22Rv1 (cell line): Measurements from ENCODE around the gene SRGAP1.

ENCODE experiments used
- H3K27ac ChIP-seq: fragments of 450-650 bp; 2 replicates; pipeline ENCODE4 v1.5.1; 2017
- ZFX ChIP-seq: fragments of 450-650 bp; IDR thresholded peaks from 2 replicates; pipeline ENCODE4 v1.6.1; 2017; ENCODE audit warnings: antibody characterized with exemption, borderline replicate concordance
- TF ChIP-seq, protein P1 (sequence below): fragments of 450-650 bp; IDR thresholded peaks from 2 replicates; pipeline ENCODE4 v1.5.1; 2017; ENCODE audit warnings: mild to moderate bottlenecking

Gene SRGAP1

DNA sequence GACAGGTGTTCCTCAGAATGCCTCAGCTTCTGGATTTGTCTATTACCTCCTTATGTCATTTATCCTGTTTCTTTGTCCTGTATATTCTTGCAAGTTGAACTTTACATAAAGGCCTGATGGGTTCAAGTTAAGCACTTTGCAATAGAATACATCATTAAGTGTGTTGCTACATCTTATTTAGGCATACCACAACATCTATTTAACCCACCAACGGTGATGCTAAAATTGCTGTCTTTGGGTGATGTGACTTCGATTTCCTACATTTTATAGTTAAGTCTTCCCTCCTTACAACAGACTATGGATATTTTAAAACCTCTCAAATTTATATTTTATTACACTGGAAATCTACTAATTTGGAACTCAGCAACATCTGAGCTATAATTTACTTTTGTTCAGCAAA is 206.6 kb downstream of the SRGAP1 start:
- no peak overlapping the region for H3K27ac ChIP-seq
- TF ChIP-seq, protein P1, sequence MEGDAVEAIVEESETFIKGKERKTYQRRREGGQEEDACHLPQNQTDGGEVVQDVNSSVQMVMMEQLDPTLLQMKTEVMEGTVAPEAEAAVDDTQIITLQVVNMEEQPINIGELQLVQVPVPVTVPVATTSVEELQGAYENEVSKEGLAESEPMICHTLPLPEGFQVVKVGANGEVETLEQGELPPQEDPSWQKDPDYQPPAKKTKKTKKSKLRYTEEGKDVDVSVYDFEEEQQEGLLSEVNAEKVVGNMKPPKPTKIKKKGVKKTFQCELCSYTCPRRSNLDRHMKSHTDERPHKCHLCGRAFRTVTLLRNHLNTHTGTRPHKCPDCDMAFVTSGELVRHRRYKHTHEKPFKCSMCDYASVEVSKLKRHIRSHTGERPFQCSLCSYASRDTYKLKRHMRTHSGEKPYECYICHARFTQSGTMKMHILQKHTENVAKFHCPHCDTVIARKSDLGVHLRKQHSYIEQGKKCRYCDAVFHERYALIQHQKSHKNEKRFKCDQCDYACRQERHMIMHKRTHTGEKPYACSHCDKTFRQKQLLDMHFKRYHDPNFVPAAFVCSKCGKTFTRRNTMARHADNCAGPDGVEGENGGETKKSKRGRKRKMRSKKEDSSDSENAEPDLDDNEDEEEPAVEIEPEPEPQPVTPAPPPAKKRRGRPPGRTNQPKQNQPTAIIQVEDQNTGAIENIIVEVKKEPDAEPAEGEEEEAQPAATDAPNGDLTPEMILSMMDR, result no peak
- TF ChIP-seq ZFX, result no peak

DNA sequence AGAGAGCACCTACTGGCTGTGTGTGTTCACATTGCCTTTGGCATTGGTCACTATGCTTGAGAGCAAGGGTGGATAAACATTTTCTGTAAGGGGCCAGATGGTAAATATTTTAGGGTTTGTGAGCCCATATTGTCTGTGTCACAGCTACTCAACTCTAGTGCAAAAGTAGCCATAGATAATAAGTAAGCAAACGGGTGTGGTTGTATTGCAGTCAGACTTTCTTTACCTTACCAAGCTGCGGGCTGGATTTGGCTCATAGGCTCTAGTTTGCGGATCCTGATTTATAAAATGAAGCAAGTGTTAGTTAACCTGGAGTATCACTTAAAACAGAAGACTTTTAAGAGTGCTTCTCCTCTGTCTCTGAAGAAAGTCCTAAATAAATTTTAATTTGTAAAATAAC is 208.6 kb downstream of the SRGAP1 start:
- no peak for TF ChIP-seq ZFX
- TF ChIP-seq, protein P1, result no peak

DNA sequence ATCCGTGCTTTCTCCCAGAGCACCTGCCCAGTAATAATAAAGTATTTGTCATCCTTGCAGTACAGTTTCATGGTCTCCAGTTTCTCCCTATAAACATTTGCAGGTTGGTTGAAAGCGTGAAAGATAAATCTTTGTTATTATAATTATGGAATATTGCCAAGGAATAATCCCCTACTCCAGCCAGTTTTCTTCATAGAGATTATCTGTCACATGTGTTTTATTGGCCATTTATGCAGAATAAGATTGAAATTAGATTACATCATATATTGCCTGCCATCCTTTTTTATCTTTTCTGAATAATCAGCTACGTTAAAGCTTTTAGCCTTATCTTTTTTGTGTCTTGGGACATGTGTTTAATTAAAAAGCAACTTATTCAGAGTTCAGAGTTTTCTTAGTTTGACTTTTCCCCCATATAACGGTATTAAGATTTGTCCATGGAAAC is 209.6 kb downstream of the SRGAP1 start:
- no peak overlapping the region for H3K27ac ChIP-seq
- TF ChIP-seq ZFX, result no peak
- TF ChIP-seq, protein P1, result no peak

More for the DNA sequence above, 208.6 kb downstream of the SRGAP1 start:
- H3K27ac ChIP-seq, result no peak overlapping the region

DNA sequence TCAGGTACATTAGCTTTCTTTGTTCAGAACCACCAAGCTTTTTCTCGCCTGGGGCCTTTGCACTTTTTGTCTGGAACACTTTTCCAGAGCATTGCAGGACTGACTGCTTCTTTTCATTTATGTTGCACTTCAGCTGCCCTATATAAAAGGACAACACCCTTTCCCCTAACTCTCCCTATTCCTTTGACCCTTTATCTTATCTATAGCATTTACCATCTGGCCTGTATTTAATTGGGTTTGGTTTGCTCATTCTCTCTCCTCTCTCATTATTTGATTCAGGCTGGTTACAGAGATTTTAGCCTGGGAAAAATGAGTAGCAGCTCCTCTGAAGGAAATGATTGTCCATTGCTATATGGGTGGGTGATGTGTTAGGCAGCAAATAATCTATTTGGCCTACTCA is 212.2 kb downstream of the SRGAP1 start:
- TF ChIP-seq, protein P1, result no peak

DNA sequence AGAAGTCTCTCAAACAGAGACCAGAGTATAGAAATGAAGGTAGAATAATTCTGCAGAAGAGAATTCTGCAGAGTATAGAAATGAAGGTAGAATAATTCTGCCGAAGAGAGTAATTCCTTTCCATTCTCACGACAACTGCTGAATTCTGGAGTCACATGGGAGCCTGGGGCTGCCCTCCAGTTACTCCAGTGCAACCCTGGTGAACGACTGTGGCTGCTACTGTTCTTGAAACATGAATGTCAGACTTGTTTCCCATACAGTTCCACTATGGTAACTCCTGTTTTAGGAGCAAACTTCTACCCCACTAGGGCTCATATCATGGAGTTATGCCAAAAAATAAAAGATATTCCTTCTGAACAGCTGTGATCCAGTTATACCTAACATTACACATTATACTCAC is 213.2 kb downstream of the SRGAP1 start:
- no peak for TF ChIP-seq ZFX
- TF ChIP-seq, protein P1, result no peak
- no peak overlapping the region for H3K27ac ChIP-seq

More for the DNA sequence above, 212.2 kb downstream of the SRGAP1 start:
- no peak overlapping the region for H3K27ac ChIP-seq

DNA sequence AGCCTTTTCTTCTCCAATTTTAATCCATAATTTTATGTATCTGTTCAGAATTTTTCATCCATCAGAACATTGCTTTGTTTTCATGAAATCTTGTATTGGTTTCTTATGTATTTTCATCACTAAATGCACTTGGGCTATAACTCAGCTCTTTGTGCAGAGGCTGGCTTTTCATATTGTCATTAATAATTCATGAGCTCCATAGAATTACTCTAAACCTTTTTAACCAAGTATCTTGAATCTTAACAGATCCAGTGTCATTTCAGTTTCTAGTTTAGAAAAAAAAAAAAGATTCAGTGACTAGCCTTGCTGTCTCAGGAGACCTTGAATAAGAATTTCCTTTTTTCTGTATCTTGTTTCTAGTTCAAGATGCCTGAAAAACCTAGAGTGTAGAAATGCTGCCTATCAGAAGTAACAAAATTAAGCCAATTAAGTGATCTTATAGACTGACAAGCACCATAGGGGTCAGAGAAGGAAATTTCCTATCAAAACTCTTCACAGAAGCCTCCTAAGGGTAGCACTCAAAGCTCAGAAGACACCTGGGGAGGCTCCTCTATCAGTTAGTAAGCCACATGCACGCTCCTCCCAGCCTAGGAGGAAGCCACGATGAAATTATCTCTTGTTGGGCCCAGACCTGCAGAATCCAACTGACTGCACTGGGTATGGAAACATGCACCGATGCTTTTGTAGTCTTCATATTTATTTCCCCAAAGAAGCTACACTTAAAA is 214.2 kb downstream of the SRGAP1 start:
- no peak overlapping the region for H3K27ac ChIP-seq
- TF ChIP-seq, protein P1, result no peak
- no peak for TF ChIP-seq ZFX

DNA sequence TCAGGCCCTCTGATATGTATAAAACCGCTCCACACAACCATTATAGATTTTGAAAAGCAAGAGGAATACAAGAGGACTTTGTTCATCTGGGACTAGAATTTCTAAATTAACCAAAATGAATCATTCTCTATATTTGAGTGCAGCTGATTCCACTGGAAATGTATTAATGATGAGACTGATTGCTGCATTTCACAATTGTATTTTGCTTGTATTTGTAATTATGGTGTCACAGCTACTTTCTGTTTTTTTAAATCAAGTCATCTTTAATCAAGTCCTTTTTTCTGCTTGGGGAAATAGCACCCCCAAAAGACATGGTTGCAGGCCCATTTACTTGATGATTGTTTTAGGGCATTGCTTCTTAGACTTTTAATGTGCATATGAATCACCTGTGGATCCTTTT is 215.2 kb downstream of the SRGAP1 start:
- TF ChIP-seq, protein P1, result no peak
- TF ChIP-seq ZFX, result no peak
- no peak overlapping the region for H3K27ac ChIP-seq
